Stimulated activated CD4-positive, alpha-beta T cell treated with anti-CD3 and anti-CD28 coated beads, Interleukin-12 subunit alpha, Interleukin-12 subunit beta, amount 100 ng/mL, for 24 hours (primary cell): ENCODE results near the gene LY6G5B.
"Not testable (repeated sequence)": the region's sequence is repeated elsewhere in the genome, so short reads cannot be mapped to it uniquely, and the experiment has no call there.

Experiments
- DNase-seq, 2 experiments: peaks; one replicate each; pipeline ENCODE4 v3.0.0-alpha.2; 2020; ENCODE audit warnings: low read depth in 2 of 2

Gene LY6G5B

DNA sequence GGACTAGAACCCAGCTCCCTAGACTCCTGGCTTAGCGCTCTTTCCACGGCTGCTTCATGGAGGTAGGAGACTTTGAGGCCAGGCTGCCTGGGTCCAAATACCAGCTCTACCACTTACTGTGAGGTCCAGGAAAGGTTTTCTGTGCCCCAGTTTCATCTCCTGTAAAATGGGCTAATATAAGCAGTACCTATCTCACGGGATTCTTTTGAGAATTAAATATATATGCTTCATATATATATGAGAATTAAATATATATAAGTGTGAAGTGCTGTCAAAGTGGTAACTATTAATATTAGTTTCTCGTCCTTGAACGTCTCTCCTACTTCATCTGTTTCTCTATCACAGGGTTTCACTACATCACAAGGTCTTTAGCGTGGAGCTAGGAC is 21.3 kb downstream of the LY6G5B start:
- DNase-seq: no peak

- no peak for DNase-seq
These were observed 21.9 kb downstream of the LY6G5B start for GRCh38 chr6:31691564-31692108.

DNA sequence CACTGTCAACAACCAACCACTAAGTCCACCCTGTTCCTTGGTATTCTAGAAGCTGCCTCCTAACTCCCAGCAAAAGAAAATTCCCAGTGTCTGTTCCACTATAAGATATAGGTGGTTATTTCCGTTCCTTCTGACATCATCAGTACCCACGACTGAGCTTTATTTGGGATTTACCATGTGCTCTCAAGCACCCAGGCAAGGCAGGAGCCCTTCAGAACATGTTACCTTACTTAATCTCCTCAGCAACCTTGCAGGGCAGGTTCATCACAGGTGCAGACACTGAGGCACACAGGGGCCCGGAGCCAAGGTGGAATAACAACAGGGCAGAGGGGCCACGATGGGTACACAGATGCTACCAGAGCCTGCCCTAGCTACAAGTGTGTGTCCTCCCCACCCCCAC is 22.6 kb downstream of the LY6G5B start:
- DNase-seq: no peak

DNA sequence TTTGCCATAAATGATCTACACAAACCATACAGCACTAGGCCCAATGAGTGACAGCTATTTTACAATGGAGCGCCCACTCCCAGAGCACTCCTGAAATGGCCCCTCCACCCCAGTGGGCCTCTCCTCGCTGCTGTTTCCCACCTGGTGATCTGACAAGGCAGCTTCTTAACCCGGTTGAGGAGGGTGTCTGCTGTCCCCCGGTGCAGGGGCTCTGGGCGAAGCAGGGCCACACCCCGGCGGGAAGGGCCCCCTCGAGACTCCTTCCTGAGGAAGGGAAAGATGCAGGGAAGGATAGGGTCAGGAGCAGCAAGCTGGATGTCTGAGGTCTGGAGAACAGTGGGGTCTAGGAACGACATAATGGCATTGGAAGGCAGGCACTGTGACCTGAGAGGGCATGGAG is 23.1 kb downstream of the LY6G5B start:
- no peak for DNase-seq

DNA sequence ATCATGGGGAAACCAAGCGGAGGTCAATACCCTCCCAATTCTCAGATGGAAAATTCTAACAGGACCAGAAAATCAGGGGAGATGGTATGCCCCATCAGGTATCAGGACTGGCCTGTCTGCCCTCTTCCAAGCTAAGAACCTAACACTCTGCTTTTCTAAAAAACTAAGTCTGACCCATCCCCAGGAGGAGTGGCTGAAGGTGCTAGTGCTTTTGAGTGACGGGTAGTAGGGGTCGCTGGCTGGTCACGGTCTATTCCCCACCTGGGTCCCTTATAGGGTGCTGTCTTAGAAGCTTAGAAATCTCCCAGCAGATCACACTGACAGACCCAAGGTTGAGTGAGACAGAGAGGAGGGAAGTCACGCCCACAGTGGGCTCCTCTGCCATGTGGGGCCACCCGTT is 23.8 kb downstream of the LY6G5B start:
- no peak for DNase-seq

GRCh38 chr6:31697555-31697954 is 27.8 kb downstream of the LY6G5B start:
- DNase-seq: no peak

GRCh38 chr6:31700740-31701401 is 31.1 kb downstream of the LY6G5B start:
- no peak for DNase-seq

GRCh38 chr6:31701666-31702404 is 32.1 kb downstream of the LY6G5B start:
- DNase-seq: no peak

- DNase-seq: peak in 1 of 2 experiments; percentile 24
These were observed 32.6 kb downstream of the LY6G5B start for GRCh38 chr6:31702405-31702818.

DNA sequence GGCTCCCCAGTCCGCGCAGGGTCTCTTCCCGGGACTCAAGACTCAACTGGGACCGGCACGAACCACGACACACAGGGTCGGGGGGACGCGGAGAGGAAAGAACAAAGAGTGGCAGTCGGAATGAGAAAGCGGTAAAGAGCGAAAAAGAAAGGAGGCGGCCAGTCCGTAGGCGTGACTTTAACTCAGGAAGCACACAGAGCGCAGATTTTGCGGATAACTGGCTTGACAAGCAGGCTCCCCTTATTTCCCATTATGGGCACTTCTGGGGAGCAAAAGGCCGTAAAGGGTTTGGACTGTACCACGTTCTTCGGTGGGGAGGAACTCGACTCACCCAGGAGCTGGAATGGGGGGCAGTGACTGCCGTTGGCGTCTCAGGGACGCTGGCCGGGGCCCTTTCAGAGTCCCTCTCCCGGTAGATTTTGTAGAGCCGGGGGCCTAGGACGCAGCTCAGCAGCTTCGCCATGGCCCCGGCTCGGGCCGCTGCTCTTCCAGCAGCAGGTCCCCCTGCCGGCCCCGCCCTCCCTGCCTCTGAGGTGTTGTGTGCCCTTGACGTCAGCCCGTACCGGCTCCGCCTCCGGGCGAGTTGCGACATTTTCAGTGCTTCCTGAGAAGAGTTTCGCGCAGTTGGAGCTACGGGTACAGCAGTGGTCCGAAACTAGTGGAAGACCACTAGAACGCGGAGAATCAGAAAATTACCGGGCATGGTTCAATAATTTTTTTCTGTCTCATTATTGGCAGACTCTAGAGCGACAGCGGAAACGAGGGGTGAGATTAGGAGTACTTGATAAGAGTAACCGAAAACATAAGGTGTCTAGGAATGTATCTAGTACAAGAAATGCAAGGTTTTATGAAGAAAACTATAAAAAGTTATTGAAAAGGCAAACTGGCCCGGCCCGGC is 33.3 kb downstream of the LY6G5B start, which contains the start of gene ABHD16A:
TSS of gene ABHD16A (minus strand) at position 506 of the 898 bp plus-strand sequence. CDS start at position 463, 43 bp downstream.
- peak; percentile 90 to 98 for DNase-seq

DNA sequence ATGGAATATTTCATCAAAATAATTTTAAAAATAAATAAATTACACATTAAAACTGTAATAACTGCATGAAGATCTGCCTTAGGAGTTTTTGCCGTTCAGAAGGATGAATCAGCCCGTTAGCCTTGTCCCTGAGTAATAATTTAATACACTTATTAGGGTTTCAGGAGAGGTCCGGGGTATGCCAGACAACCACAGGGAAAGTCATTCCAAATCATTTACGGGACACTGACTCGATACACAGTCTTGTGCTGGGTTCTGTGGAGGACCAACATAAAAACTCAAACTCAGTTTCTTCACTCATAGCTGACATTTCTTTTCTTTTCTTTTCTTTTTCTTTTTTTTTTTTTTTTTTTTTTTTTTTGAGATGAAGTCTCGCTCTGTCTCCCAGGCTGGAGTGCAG is 36.2 kb downstream of the LY6G5B start:
- DNase-seq: no peak

GRCh38 chr6:31706599-31706998 is 36.8 kb downstream of the LY6G5B start, which contains the start of gene LY6G6F:
TSS of gene LY6G6F (plus strand) at chr6:31706866. CDS start at chr6:31706907, 41 bp downstream.
- no peak for DNase-seq

GRCh38 chr6:31707701-31708100 is 37.9 kb downstream of the LY6G5B start:
- DNase-seq: no peak

DNA sequence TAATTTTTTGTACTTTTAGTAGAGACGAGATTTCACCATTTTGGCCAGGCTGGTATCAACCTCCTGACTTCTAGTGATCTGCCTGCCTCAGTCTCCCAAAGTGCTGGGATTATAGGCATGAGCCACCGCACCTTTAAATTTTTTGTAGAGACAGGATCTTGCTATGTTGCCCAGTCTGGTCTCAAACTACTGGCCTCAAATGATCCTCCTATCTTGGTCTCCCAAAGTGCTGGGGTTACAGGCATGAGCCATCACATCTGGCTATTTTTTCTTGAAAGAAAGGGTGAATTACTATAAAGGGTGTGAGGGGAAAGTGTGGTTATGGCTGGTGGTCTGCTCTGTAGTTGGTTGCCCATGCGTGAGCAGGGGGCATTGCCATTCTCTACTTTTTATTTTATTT is 38.4 kb downstream of the LY6G5B start:
- DNase-seq: no peak

DNA sequence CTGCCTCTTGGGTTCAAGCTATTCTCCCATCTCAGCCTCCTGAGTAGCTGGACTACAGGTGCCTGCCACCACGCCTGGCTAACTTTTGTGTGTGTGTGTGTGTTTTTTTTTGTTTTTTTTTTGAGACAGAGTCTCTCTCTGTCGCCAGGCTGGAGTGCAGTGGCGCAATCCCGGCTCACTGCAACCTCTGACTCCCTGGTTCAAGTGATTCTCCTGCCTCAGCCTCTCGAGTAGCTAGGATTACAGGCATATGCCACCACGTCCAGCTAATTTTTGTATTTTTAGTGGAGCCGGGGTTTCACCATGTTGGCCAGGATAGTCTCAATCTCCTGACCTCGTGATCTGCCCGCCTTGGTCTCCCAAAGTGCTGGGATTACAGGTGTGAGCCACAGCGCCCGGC is 39.4 kb downstream of the LY6G5B start:
- not testable (repeated sequence) for DNase-seq

DNA sequence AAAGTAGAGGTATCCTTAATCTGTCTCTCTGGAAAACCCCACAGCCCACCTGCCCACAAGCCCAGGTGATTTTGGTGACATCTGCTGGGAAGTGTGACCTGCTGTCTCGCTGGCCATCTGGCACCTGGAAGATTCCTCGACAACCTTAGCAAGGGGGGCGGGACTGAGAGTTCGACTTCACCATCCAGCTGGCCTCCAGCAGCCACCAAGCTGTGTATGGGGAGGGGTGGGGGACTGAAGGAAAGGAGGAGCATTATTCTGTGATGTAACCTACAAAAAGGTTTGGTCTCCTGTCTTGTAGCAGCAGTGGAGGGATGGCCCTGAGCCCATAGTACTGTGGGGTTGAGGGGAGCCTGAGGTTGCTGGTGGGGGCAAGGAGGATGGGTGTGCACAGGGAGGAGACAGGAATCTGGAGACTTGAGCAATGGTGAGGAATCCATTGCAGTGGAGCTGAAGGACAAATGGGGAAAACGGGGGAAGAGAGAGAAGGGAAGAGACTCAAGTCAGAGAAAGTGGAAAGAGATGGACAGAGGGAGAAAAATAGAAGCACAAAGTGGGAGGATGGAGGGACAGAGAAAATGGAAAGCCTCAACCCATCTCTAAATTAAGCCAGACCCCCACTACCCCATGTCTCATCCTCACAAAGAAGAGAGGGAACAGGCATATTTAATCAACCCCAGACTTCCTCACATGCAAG is 40.9 kb downstream of the LY6G5B start:
- DNase-seq: no peak

DNA sequence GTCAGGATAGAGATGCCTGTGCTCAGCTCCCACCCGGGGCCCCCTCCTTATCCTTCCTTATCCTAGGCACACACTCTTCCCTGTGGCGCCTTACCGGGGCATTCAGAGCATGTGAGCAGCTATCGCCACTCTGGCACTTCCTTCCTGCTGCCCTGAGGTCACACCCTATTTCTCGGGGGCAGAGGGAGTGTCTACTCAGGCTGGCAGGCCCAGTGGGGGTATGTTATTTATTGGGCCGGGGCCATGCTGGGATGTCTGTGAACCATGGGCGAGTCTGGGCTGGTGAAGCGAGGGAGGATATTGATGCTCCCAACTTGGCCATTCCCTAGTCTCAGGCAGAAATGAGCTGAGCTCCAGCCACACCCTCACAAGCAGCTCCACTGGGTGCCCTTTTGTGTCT is 41.5 kb downstream of the LY6G5B start:
- no peak for DNase-seq

DNA sequence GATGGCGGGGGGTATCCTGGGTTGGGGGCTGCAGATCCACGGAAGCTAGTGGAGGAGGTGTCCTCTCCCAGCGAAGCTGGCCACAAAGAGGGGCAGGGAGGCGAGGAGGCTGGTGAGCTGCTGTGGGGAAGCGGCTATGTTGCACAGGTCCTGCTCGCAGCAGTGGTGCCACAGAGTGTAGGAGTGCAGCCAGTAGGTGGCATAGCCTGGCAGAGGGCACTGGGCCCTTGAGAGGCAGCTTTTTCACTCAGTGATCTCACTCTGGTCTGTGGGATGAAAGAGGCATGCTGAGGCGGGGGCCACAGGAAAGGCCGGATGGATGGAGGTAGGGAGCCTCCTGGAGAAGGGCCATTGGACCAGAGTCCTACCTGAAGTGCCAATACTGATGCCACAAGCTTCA is 42.5 kb downstream of the LY6G5B start:
- no peak for DNase-seq

DNA sequence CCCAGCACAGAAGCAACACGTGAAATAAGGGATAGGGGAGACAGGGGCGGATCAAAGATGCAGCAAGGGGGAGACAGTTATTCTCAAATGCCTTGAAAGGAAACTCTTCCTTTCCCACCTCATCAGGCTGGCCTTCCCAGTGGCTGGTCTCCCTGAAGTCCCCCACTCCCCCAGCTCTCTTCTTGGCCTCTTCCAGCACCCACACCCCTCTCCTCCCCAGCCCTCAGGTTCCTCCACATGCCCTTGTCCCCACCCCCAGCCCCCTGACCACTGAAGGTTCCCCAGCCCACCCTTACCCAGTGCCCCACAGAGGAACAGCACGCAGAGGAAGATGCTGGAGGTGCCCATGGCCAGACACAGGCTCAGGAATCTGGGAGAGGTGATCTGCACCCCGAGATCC is 43.7 kb downstream of the LY6G5B start:
- DNase-seq: no peak

DNA sequence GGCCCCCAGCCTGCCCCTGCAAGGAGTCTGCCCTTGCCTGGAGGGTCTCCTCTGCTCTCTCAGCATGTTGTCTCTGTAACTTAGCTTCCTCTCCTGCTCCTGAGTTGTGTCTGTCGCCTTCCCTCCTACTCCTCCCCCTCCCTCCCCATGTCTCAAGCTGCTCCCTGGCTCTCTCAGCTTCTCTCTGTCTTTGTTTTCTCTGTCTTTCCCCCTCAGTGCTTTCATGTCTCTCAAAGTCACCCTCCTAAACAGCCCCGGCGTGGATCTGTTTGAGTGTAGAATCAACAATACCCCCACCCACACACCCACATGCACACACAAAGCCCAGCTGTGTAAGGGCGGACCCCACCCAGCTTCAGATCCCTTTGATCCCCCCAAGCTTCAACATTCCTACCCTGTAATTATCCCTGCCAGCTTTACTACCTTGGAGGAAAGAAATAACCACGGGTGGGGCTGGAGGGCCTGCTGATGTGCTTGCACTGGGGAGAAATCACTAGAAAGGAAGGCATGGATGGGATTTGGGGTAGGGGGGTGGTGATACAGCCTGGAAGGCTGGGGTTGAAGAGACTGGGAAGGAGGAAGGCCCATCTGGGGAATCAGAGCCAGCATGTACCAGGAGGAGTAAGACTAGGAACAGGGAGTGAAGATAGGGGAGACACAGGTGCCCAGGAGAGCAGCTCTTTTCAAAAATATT is 44.4 kb downstream of the LY6G5B start:
- no peak for DNase-seq
